Measurements from ENCODE around the gene FCN1. TPM values are rescaled to one million over a fixed set of nuclear protein-coding genes. Genes with fewer than 3 reads are reported as not detected.

Gene FCN1
- total RNA-seq, 1 donor, result not detected

DNA sequence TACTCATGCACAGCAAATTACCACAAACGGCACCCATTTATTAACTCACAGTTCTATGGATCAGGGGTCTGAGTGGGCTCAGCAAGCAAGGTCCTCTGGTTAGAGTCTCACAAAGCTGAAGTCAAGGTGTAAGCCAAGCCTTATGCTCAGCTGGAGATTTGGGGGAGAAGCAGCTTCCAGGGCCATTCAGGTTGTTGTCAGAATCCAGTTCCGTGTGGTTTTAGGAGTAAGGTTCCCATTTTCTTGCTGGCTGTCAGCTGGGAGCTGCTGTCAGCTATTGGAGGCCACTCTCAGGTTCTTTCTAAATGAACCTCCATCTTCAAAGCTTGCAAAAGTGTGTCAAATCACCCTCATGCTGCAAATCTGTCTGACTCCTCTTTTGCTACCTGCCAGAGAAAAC lies 19.4 kb downstream of the FCN1 start:
- TF ChIP-seq, protein P1, sequence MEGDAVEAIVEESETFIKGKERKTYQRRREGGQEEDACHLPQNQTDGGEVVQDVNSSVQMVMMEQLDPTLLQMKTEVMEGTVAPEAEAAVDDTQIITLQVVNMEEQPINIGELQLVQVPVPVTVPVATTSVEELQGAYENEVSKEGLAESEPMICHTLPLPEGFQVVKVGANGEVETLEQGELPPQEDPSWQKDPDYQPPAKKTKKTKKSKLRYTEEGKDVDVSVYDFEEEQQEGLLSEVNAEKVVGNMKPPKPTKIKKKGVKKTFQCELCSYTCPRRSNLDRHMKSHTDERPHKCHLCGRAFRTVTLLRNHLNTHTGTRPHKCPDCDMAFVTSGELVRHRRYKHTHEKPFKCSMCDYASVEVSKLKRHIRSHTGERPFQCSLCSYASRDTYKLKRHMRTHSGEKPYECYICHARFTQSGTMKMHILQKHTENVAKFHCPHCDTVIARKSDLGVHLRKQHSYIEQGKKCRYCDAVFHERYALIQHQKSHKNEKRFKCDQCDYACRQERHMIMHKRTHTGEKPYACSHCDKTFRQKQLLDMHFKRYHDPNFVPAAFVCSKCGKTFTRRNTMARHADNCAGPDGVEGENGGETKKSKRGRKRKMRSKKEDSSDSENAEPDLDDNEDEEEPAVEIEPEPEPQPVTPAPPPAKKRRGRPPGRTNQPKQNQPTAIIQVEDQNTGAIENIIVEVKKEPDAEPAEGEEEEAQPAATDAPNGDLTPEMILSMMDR (IDR thresholded peaks at IDR 0.05; ENCODE audit: extremely low read depth, low read depth, low read length), result no peak
- H3K4me2 ChIP-seq (ENCODE audit: insufficient read depth, low read length), result no peak overlapping the region
- H2AFZ ChIP-seq (ENCODE audit: low read length), result no peak overlapping the region

DNA sequence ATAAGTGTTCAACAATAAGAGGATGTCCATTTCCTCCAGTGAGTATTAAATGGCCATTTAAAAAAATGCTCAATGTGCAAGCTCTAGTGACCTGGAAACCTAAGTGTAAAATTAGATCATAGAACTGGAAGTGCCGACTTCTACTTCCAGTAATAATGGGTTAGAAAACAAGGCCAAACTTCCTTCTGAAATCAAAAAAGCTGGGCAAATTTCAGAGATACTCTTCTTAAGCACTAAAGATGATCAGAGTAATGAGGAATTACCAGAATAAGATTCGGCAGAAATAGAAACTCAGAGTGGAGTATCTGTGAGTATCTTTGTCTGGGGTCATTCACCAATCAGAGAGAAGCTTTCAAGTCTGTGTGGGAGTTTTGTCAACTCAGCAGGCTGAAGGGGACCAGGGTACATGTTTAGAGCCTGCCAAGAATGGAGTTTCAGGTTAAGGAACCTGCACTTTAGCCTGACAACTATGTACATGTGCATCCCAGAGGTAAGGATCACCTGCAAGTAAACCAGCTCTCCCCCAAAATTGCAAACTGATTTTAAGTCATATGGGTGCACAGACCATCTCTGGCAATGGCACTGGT lies 20.0 kb downstream of the FCN1 start:
- peaks cover 4% of the 10 kb centered on the region for H3K4me1 ChIP-seq (ENCODE audit: insufficient read depth, low read length)
- H3K4me2 ChIP-seq (ENCODE audit: insufficient read depth, low read length), result no peak overlapping the region
- peaks cover 5% of the 10 kb centered on the region for H3K27me3 ChIP-seq (ENCODE audit: insufficient read depth, low read length)
- H4K20me1 ChIP-seq (ENCODE audit: insufficient read depth, low read length), result no peaks in the 10 kb centered on the region
- H3K9me3 ChIP-seq (ENCODE audit: low read depth, low read length), result no peaks in the 10 kb centered on the region
- H2AFZ ChIP-seq (ENCODE audit: low read length), result no peak overlapping the region
- H3K79me2 ChIP-seq (ENCODE audit: insufficient read depth, low read length), result no peaks in the 10 kb centered on the region
- H3K27ac ChIP-seq (ENCODE audit: low read depth, low read length), result no peak overlapping the region
- no peak for DNase-seq (ENCODE audit: insufficient read length, low spot score, missing footprints)
- no peaks in the 10 kb centered on the region for H3K36me3 ChIP-seq (ENCODE audit: insufficient read depth, low read length)
- TF ChIP-seq, protein P1 (IDR thresholded peaks at IDR 0.05; ENCODE audit: extremely low read depth, low read depth, low read length), result no peak
- no peak overlapping the region for H3K4me3 ChIP-seq (ENCODE audit: insufficient read depth, low read length)

More for the DNA sequence above, 19.4 kb downstream of the FCN1 start:
- Histone ChIP-seq H3K4me3 (ENCODE audit: insufficient read depth, low read length) (no peak overlapping the region), H3K9me3 (ENCODE audit: low read depth, low read length) (no peaks in the 10 kb centered on the region), H3K27ac (ENCODE audit: low read depth, low read length) (no peak overlapping the region), H4K20me1 (ENCODE audit: insufficient read depth, low read length) (no peaks in the 10 kb centered on the region), H3K36me3 (ENCODE audit: insufficient read depth, low read length) (no peaks in the 10 kb centered on the region), H3K27me3 (ENCODE audit: insufficient read depth, low read length) (peaks cover 5% of the 10 kb centered on the region), H3K79me2 (ENCODE audit: insufficient read depth, low read length) (no peaks in the 10 kb centered on the region), H3K4me1 (ENCODE audit: insufficient read depth, low read length) (peaks cover 4% of the 10 kb centered on the region)
- no peak for DNase-seq (ENCODE audit: insufficient read length, low spot score, missing footprints)

DNA sequence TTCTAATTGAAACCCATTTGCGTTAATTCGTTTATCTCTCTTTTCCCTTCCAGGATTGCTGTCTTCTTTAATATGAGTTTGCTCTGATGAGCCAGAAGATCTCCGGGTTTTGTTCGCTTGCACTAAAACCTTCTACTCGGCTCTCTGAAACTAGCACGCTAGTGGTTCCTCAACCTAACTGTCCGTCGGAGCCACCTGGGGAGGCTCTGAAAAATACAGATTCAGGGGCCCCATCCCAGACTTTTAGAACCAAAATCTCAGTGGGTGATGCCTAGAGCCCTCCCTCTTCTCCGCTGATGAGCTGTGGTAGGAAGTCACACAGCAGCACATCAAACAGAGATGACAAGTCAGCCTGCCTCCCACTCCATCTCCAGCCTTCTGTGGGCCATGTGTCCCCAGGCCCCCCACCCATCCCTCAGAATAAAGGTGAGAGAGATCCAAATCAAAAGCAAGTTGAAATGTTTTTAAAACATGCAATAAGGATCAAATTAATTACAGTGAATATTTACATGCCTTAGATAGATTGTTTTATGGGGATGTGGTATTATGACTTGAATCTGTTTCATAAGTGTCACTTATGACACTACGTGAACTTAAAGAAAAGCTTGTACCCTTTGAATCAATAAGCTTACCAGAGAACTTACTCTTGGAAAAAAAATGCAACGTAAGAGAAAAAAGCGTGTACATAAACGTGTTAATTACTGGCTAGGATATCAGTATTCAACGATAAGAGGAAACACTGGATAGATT lies 20.7 kb downstream of the FCN1 start:
- Histone ChIP-seq H2AFZ (ENCODE audit: low read length) (no peak overlapping the region), H3K79me2 (ENCODE audit: insufficient read depth, low read length) (no peaks in the 10 kb centered on the region), H3K27ac (ENCODE audit: low read depth, low read length) (no peak overlapping the region), H3K36me3 (ENCODE audit: insufficient read depth, low read length) (no peaks in the 10 kb centered on the region), H3K9me3 (ENCODE audit: low read depth, low read length) (no peaks in the 10 kb centered on the region), H3K4me2 (ENCODE audit: insufficient read depth, low read length) (no peak overlapping the region), H3K27me3 (ENCODE audit: insufficient read depth, low read length) (peaks cover 5% of the 10 kb centered on the region), H3K4me3 (ENCODE audit: insufficient read depth, low read length) (no peak overlapping the region), H3K4me1 (ENCODE audit: insufficient read depth, low read length) (peaks cover 4% of the 10 kb centered on the region), H4K20me1 (ENCODE audit: insufficient read depth, low read length) (no peaks in the 10 kb centered on the region)
- TF ChIP-seq, protein P1 (IDR thresholded peaks at IDR 0.05; ENCODE audit: extremely low read depth, low read depth, low read length), result no peak
- no peak for DNase-seq (ENCODE audit: insufficient read length, low spot score, missing footprints)

Measured in osteoblast (primary cell).